Pons (tissue), 1 donor: ENCODE measurements around the gene BCL2L11.

Experiments used
- DNase-seq: peaks from one replicate; pipeline ENCODE4 v3.0.0-alpha.2; 2016; ENCODE audit warnings: low spot score

The BCL2L11 gene

DNA sequence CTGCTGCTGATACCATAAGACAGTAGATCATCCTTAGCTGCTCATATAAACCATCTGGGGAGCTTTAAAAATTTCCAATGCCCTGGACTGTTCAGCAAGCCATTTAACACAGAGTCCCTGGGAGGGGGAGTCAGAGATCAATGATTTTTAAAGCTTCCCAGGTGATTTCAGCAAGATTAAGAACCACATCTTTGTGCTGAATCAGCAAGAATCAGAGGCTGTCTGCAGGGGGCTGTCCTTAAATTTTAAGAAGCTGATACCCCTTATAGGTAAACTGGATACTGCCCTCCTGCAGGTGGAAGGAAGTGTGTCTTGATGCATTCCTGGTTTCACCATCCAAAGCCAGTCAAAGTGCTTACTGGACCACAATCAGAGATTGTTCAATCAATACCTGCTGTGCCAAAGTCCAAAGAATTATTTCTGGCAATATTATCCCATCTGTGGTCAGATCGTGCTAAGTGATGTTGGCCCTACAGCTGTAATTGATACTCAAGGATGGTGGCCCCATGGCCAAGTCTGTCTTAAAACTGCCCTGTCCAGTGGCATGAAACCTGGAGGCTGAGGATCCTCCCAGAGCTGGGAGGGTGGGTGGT, 72.2 kb downstream of the BCL2L11 start:
- DNase-seq: no peak

DNA sequence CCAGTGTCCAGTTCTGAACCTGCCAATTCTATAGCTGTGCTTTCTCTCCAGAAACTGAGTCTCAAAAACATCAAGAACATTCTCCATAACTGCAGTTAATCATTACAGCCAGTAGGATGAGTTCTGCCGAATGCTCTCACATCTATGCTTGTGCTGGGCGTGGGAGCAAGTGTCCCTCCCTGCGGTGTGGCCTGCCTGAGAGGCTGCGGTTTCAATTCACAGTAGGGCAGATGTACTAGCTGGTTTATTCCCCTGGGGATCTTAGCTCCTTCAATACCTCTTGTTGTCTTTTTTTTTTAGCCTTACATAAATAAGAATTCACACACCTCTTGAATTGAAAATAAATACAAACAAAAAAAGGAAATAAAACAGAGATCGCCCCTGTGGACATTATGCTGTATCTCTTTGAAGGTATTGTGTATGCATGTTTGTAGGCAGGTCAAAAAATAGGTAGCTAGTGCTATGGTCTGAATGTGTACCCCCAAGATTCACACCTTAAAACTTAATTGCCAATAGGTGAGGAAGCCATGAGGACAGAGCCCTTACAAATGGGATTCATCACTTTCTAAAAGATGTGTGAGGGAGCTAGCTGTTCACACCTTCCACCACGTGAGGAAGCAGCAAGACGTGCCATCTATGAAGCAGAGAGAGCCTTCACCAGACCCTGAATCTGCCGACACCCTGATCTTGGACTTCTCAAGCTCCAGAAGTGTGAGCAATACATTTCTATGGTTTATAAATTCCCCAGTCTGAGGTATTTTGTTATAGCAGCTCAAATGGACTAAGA, 74.3 kb downstream of the BCL2L11 start:
- no peak for DNase-seq

DNA sequence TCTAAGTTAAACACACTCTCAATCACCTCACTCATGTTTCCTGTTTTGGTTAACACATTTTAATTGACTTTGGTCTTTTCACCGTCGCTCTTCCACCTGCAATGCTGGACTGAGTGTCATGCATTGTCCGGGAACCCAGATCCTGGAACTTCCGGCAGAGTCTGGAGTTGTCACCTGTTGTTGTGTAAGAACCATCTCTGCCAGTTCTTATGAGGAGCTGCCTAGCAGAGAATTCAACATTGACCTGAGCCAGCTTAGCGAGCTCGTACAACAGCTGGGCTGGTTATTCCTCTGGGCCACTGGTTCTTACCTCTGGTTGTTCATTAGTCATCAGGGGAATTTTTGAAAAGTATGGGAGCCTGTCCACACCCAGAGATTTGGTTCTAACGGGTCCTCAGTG, 75.7 kb downstream of the BCL2L11 start:
- DNase-seq: no peak

DNA sequence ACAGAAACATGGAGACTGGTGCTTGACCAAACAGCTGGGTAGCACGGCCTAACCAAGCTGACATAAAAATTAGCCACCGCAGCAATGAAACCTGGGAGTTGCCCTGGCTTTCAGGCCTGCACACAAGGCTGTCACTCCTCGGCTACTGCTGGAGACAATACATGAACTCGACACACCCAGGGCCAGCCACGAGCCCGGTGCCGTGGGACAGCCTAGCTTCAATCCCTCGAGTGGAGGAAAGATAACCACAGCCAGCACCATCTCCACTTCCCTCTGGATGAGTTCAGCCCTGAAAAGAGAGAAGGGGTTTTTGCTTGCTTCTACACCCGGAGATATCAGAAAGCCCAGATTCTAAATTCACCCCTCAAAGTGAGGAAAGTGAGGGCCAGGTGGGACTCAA, 78.0 kb downstream of the BCL2L11 start:
- no peak for DNase-seq

DNA sequence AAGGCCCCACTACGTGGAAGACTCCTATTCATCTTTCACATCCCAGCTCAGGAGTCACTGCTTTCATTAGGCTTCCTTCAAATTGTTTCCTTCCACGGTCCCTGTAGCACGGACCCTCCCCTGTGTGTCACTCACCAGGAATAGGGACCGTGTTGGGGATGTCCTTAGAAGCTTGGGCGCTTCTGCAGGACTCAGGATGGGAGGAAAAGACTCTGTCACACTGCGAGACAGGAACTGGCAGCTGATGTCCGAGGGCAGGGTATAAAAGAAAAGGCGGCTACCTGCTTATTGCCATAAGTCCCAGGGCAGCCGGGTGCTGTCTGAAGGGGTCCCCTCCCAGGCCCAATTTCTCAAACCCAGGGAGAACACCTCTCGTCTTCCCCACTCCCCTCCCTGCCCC, 79.1 kb downstream of the BCL2L11 start:
- DNase-seq: no peak

DNA sequence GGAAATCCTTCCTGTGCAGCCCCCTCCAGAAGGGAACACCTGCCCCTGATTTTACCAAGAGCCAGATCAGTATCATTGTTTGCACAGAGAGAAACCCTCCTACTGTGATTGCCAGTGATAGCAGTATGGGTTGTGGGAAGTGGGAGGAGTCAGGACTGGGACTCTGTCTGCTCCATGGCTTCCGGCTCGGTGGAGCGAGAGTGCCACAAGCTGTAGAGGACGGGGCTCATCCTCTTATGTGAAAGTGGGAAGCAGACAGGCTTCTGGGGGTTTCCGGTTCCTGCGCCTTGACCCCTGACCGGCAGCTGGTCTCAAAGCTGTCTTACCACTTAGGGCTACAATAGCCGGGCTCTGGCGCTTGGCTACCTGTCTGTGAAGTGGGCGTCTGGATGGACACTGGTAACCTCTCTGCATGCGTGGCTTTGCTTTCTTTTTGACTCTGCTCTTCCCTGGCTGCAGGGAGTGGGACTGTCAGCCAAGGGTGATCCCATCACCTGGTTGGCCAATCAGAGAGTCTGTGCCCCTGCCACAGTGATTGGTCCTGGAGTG, 79.7 kb downstream of the BCL2L11 start:
- no peak for DNase-seq

DNA sequence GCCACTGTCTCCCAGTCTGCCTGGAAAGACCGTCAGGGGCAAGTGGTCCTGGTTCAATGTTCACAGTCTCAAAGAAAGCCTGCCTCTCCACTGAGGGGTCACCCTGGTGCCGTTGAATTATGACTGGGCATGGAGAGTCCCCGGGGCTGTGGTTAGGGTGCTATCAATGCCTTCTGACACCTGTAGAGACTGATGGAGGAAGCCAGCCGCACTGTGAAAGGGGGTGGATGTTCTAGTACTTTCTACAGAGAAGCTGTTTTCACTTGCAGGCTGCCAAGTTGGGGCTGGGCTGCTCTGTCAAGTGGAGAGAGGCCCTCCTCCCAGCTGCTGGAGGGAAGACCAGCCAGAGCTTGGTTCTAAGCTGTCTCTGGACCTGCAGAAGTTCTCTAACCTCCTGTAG, 80.5 kb downstream of the BCL2L11 start:
- DNase-seq: no peak

DNA sequence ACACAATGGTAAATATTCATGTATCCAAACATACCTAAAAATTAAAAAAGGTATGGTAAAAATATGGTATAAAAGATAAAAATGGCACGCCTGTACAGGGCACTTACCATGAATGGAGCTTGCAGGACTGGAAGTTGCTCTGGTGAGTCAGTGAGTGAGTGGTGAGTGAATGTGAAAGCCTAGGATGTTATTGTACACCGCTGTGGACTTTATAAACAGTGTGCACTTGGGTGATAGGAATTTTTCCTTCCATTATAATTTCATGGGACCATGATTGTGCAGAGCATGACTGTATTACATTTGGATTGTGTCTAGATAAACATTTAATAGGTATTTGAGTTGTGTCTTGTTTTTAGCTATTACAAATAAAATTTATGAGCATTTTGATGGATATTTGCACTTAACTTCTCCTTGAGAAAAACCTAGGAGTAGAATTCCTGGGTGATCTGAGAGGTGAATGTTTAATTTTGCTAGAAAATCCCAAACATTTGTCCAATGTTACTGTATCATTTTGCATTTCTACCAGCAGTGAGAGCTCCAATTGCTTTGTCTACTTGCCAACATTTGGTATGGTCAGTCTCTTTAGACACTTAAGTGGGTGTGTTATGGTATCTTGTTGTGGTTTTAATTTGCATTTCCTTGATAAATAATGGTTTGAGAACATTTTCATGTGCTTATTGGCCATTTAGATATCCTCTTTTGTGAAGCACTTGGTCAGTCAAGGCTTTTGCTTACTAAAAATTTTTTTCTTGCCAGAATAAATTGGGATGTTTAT, 81.7 kb downstream of the BCL2L11 start:
- DNase-seq: no peak

DNA sequence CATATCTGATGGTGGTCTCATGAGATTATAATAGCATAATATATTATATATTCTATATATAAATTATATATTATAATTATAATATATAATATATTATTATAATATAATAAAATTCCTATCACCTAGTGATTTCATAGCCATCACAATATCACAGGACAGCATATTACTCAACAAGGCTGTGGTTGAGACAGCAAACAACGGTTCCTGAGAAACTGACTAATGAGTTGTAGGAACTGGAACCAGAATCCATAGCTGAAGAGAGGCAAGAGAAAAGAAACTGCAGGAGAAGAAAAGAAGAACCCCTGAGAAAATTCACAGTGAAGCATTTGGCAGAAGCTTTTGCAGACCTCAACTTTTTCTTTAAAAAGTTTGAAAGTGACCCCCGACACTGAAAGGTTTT, 84.0 kb downstream of the BCL2L11 start:
- no peak for DNase-seq

DNA sequence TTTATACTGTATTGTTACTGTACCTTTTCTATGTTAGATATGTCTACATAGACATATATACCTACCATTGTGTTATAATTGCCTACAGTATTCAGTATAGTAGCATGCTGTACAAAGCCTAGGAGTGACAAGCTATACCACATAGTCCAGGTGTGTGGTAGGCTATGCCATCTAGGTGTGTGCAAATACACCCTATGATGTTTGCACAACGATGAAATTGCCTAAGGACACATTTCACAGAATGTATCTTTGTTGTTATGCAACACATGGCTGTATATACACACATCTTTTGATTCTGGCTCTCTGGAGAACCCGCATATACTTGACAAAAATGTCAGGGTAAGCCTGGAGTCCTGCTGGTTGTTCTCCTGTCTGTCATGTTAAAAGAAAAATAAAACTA, 85.1 kb downstream of the BCL2L11 start:
- no peak for DNase-seq

DNA sequence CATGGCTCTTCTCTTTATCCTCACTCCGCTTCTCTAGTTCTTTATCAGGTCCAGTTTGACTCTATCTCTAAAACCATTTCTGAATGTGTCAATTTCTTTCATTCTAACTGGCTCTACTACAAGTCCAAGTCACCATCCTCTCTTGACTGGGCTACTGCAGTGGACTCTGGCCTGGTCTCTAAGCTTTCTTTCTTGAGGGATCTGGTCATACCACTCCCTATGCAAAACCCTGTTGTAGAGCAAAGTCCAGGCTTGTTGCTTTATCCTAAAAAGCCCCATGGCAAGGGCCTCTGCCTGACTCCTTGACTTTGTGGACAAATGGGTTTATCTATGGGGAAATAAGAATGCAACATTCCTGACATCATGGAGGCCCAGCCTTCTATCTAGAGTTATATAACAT, 87.1 kb downstream of the BCL2L11 start:
- no peak for DNase-seq

DNA sequence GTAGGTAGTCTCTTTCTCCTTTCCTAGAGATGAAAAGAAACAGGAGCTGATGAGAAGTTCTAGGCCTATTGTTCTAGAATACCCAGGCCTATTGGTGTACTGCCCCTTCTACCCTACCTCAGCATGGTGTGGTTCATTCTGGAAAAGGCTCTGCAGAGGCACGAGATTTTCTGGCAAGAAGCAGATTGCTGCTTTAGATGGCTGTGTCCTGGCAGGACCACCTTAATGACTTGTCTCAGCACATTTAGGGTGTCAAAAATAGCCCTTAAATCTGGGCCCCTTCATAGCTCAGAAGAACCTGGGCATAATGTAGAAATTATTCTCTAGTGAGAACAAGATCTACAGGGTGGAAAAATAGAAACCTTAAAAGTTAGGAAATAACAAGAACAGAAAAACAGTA, 87.9 kb downstream of the BCL2L11 start:
- no peak for DNase-seq

DNA sequence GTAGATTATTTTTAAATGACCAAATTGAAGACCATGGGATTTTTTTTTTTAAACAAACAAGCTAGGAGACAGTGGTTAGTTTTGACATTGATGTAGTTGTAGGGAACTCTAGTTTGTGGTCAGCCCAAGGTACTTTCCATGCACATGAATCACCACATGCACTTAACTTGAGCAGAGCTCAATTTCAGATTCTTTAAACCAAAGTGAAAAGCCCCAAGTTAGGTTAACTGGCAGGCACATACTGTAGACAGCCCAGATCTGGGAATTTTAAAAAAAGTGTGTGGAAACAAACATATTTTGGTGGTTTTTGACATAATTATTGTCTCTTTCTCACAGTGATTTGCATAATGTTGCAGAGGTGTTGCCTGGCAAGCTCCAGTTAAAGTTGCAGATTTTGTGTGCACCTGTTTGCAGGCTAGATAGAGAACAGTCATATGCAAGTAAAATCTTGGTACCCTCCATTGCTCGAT, 88.4 kb downstream of the BCL2L11 start:
- DNase-seq: no peak

DNA sequence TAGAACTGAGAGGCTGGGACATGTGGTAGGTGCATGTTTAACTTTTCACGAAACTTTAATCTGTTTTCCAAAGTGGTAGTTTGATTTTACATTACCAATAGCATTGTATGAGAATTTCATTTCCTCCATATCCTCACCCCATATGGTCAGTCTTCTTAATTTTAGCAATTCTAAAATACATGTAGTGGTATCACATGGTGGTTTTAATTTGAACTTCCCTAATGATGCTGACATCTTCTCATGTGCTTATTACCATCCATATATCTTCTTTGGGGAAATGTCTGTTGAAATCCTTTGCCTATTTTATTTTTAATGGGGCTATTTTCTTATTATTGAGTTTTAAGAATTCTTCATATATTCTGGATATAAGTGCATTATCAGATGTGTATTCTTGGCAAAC, 89.3 kb downstream of the BCL2L11 start:
- no peak for DNase-seq

DNA sequence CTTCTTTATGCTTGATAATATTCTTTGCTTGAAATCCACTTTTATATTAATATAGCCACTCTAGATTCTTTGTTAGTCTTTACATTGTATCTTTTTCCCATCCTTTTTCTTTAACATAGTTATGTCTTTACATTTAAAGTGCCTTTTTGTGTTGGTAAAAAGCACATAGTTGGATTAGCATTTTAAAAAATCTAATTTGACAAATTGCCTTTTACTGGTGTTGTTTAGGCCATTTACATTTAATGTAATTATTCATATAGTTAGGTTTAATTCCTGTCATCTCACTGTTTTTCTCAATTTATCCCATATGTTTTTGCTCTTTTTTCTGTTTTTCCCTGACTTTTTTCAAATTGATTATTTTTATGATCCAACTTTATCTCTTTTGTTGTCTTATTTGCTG, 93.2 kb downstream of the BCL2L11 start:
- no peak for DNase-seq

DNA sequence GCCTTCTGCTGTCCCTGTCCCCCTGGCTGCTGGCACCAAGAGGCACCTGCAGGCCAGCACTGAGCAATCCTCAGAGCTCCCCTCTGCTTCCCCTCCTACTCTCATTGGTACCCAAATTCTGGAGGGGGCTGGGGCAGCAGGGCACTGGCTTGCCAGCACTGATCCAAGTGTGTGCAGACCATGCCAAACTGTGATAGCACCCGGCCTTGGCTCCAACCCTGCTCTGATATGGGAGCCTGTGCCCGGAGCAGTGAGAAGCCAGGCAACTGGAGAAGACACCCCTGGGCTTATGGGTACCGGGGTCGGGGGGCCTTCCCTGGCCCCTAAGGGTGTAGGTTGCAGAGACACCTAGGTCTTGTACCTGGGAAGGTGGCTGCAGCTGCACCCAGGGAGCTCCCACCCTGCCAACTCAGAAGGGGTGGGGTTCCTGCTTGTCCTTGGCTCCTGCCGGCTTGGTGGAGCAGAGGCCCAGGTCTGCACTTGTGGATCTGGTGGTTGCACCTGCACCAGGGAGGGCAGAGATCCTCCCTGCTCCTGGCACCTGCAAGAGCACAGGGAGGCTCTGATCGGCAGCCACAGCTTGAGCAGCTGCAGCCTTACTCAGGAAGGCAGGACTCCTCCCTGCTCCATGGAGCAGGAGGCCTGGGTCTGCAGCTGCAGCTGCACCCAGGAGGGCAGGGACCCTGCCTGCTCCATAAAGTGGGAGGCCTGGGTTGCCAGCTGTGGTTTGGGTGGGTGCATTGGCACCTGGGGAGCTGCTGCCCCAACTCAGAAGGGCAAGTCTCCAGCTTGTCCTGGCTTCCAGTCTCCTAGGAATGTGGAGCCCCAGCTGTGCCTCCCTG, 96.3 kb downstream of the BCL2L11 start:
- no peak for DNase-seq
